K562 (cell line): Measurements from ENCODE around the gene IFNK. TPM values are rescaled to one million over a fixed set of nuclear protein-coding genes. Genes with fewer than 3 reads are reported as not detected.
A peak's percentile ranks its signal among the peaks of the same experiment; 100 is the strongest.

Source experiments
- CEBPG ChIP-seq, 3 experiments: fragments of 200-800 bp in 1 of 3; sonication (Bioruptor generic) in 1 of 3; sonication (generic) in 1 of 3; formaldehyde crosslinking in 1 of 3; IDR thresholded peaks in 2 of 3; conservative IDR thresholded peaks in 1 of 3; 2 replicates each; pipeline versions ENCODE4 v1.6.1 to v1.8.0; 2016 to 2022; ENCODE audit warnings: missing compliant biosample characterization in 2 of 3, missing genetic modification characterization in 2 of 3, mild to moderate bottlenecking in 1 of 3, missing genetic modification reagents in 1 of 3
- ELF2 ChIP-seq: fragments of 250-450 bp; sonication (Bioruptor Pico); IDR thresholded peaks from 2 replicates; pipeline ENCODE4 v1.5.0; 2021; ENCODE audit warnings: mild to moderate bottlenecking
- HDAC1 ChIP-seq, 2 experiments: fragments of 450-650 bp; IDR thresholded peaks; 2 replicates each; pipeline ENCODE4 v1.6.1; 2016 to 2017; ENCODE audit warnings: inconsistent platforms in 1 of 2, mild to moderate bottlenecking in 1 of 2, moderate library complexity in 1 of 2
- MGA ChIP-seq: fragments of 450-650 bp; IDR thresholded peaks from 2 replicates; pipeline ENCODE4 v1.6.1; 2016; ENCODE audit warnings: mild to moderate bottlenecking, moderate library complexity
- ZNF407 ChIP-seq: fragments of 450-650 bp; IDR thresholded peaks from 2 replicates; pipeline ENCODE4 v1.6.1; 2016; ENCODE audit warnings: low read depth
- polyA plus RNA-seq, 8 experiments: library from polyadenylated mRNA; depleted of rRNA in 4 of 8; stranded (reverse) in 5 of 8; unstranded in 3 of 8; fragments of >200 nt; fragmentation: Nextera tagmentation in 2 of 8; fragmentation: Illumina TruSeq in 1 of 8; extraction: Ambion mirVana in 2 of 8; extraction: Trizol in 1 of 8; gene quantifications; 2 replicates each; pipeline versions ENCODE4 v1.2.1 to v1.2.3, GENCODE V29; 2011 to 2014; ENCODE audit warnings: inconsistent platforms in 1 of 8, missing spikeins in 1 of 8
- total RNA-seq, 7 experiments: library from RNA; depleted of rRNA in 6 of 7; stranded (reverse); fragments of >200 nt in 6 of 7; fragmentation: Illumina TruSeq in 2 of 7; extraction: Trizol in 2 of 7; gene quantifications; 2 replicates each; pipeline versions ENCODE4 v1.2.1 to v1.2.3, GENCODE V29; 2011 to 2021; ENCODE audit warnings: low replicate concordance in 1 of 7

The IFNK gene
- total and polyA plus RNA-seq, 9 of the 15 experiments (the other 6 are each of a cell fraction or from before 2014, with no cell fraction given): 0.11 TPM; not detected in 8

DNA sequence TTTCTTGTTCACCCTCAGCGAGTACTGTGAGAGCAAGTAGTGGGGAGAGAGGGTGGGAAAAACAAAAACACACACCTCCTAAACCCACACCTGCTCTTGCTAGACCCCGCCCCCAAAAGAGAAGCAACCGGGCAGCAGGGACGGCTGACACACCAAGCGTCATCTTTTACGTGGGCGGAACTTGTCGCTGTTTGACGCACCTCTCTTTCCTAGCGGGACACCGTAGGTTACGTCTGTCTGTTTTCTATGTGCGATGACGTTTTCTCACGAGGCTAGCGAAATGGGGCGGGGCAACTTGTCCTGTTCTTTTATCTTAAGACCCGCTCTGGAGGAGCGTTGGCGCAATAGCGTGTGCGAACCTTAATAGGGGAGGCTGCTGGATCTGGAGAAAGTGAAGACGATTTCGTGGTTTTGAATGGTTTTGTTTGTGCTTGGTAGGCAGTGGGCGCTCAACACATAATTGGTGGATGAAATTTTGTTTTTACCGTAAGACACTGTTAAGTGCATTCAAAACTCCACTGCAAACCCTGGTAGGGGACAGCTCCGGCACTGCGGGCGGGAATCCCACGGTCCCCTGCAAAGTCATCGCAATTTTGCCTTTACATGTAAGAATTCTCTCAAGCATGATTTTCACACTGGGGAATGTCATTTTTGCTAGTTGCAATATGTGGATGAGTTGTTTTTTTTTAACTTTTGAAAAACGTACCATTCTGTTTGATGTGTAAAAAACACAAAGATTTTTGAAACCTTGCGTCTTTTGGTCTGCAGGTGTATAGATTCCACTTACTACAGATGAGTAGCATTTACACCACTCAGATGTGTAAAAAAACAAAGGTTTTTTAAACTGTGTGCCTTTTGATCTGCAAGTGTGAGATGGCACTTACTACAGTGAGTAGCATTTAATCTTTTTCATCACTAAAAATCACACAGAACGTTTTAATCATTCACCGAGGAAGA lies 49.8 kb downstream of the IFNK start (continued):
- peak; percentile 68 for TF ChIP-seq MGA
- peak; percentile 93 for TF ChIP-seq ZNF407
- TF ChIP-seq ELF2 (CRISPR knock-in tag): 0 out of 2 replicates have a peak, but pooled peaks have one; percentile 61
- TF ChIP-seq CEBPG (CRISPR knock-in tag; IDR thresholded peaks at IDR 0.05): peak; percentile 45; the same call in 1 of the 2 replicates
- peak in 1 of 2 experiments; percentile 53; a peak in 1 of 4 replicates for TF ChIP-seq CEBPG (tag; conservative IDR thresholded peaks at IDR 0.05 in 1 of 2, IDR thresholded peaks at IDR 0.05 in 1 of 2)
- peak in 1 of 2 experiments; percentile 11; a peak in 1 of 4 replicates for TF ChIP-seq HDAC1 (IDR thresholded peaks at IDR 0.05)
